Activated CD8-positive, alpha-beta memory T cell treated with anti-CD3 and anti-CD28 coated beads for 48 hours (primary cell): ENCODE measurements around the gene ANO8.
"Not testable (repeated sequence)": the region's sequence is repeated elsewhere in the genome, so short reads cannot be mapped to it uniquely, and the experiment has no call there.

ENCODE experiments used
- DNase-seq, 3 experiments: peaks; one replicate each; pipeline ENCODE4 v3.0.0-alpha.2; 2020; ENCODE audit warnings: low read depth in 2 of 3, low spot score in 2 of 3

Gene ANO8, protein sequence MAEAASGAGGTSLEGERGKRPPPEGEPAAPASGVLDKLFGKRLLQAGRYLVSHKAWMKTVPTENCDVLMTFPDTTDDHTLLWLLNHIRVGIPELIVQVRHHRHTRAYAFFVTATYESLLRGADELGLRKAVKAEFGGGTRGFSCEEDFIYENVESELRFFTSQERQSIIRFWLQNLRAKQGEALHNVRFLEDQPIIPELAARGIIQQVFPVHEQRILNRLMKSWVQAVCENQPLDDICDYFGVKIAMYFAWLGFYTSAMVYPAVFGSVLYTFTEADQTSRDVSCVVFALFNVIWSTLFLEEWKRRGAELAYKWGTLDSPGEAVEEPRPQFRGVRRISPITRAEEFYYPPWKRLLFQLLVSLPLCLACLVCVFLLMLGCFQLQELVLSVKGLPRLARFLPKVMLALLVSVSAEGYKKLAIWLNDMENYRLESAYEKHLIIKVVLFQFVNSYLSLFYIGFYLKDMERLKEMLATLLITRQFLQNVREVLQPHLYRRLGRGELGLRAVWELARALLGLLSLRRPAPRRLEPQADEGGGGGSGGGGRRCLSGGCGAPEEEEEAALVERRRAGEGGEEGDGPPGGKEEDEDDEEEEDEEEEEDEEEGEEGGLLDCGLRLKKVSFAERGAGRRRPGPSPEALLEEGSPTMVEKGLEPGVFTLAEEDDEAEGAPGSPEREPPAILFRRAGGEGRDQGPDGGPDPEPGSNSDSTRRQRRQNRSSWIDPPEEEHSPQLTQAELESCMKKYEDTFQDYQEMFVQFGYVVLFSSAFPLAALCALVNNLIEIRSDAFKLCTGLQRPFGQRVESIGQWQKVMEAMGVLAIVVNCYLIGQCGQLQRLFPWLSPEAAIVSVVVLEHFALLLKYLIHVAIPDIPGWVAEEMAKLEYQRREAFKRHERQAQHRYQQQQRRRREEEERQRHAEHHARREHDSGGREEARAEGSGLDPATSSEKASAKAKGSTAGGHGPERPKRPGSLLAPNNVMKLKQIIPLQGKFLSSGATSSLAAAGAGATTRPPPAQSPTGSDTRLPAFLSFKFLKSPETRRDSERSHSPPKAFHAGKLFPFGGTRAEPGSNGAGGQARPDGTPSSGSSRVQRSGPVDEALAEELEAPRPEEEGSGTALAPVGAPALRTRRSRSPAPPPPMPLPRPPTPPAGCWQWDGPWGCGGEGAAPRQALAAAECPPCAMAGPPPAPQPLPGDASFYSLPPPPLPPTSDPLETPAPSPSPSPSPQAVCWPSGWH

DNA sequence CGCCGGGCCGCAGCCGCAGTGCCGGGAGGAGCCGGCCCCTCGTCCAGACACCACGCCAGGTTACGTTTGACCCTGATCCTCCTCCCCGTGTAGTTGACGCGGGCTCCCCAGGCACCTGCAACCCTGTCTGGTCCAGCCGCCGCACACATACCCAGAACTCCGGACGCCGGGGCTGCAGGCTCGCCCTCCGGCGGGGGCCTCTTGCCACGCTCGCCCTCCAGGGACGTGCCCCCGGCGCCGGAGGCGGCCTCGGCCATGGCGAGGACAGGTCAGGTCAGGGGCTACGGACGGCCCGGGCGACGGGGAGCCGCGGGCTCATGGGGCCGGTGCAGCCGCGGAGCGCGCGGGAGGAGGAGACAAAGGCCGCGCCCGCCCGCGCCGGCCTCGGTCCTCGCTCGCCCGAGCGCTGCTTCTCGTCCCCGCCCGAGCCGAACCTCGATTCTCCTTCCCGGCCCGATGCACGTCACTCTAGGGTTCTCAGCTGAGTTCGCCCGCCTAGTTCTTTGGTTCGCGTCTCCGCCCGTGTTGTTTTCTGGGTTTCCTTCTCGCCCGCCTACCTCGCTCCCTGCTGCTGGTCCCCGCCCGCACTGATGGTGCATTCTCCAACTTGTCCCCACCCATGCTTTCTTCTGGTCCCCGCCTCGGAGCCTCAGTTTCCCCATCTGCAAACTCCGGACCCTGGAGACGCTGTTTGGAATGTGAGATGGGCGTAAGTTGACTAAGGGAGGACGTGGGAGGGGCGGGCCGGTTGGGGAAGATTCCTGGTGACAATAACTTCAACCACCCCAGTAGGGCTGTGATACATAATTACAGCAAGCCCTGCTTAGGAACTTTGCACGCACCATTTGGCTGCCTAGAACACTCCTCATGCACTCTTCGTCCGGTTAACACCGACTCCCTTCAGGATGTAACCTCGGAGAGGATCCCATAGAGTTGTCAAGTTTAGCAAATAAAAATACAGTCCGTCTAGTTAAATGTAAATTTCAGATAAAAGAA, at the start of gene ANO8:
ANO8 (minus strand) TSS at position 442 of the 996 bp plus-strand sequence; CDS start at position 257, 185 bp downstream.
- peak; percentile 83 to 90 (median 85) for DNase-seq

DNA sequence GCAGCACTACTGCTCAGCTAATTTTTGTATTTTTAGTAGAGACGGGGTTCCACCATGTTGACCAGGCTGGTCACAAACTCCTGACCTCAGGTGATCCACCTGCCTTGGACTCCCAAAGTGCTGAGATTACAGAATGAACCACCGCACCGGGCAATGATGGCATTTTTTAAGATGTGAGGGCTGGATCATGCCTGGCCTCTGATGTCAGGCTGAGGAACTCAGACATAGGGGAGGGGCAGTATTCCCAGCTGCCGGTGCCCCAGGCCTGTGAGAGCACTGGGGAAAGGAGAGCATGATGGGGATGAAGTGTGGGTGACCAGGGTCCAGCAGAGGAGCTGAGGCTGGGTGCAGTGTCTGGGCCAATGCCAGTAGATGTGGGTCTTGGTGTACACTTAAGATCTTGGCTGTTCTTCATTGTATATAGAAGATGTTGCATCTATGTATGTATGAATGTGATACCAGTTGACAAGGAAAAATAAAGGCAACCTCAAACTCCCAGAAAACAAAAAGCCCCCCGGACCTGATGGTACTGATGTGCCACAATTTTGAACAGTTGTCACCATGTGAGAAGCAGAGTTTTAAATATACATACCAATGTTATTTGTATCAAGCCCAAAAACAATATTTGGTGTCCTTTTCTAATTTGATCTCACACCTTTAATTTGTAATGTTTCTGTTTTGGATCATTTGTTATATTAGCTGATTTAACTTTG, 45.9 kb upstream of the ANO8 start:
- no peak for DNase-seq

DNA sequence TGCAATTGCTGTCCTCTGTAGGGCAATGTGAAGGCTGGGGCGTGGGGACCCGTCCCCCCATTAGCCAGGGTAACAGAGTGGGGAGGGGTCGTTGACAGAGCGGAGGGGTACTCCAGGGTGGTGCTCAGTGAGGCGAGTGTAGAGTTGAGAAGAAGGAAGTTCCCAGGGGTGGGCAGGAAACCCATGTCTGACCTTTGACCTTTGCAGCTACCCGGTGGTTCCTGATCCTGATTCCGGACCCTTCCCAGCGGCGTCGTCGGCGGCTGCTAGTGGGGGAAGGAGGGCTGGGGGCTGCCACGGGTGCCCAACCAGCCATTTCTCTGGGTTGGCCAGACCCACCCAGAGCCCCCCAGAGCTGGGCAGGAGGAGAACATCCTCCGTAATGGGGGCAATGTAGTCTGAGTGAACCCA, 44.6 kb upstream of the ANO8 start:
- no peak for DNase-seq

DNA sequence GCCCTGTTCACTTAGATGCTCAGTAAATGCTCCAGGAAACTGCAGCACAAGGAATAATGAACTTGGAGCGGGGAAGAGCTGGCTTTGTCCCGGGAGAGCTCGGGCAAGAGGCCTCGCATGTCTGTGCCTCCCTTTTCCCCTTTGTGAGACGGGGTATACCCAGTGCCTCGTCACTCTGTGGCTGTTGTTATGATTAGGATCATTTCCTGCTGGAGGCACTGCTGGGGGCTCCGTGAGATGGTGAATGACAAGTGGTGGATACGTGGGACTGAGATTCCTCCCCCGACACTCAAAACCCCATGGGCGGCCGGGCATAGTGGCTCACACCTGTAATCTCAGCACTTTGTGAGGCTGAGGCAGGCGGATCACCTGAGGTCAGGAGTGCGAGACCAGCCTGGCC, 43.6 kb upstream of the ANO8 start:
- DNase-seq, result no peak

DNA sequence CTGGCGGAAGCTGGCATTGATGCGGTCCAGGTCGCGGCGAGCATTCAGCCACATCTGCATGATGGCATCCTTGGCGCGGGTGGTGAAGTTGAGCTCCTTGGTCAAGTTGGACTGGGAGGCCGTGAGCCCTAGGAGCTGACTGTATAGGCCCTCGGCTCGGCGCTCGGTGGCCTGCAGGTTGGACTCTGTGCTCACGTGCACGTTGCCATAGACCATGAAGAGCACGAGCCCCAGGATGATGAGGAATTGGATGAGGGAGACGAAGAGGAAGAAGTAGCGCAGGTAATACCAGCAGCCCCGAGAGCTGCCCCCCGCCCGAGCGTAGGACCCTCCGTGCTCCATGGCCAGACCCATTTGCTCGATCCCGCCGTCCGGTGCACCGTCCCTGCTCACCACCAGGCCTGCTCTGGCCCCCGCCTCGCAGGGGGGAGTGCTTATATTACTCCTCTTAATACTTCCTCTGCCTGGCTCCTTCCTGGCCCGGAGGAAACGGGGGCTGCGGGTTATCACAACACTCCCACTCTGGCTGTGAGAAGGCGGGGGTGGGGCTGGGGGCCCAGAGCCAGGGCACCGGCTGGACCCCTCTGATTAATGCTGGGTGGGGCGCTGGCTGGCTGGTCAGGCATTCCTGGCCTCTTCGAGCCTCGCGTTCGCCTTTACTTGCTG, 42.4 kb upstream of the ANO8 start, which contains the start of gene PLVAP:
PLVAP (minus strand) TSS at position 408 of the 666 bp plus-strand sequence; CDS start at position 354, 54 bp downstream.
- DNase-seq, result no peak

DNA sequence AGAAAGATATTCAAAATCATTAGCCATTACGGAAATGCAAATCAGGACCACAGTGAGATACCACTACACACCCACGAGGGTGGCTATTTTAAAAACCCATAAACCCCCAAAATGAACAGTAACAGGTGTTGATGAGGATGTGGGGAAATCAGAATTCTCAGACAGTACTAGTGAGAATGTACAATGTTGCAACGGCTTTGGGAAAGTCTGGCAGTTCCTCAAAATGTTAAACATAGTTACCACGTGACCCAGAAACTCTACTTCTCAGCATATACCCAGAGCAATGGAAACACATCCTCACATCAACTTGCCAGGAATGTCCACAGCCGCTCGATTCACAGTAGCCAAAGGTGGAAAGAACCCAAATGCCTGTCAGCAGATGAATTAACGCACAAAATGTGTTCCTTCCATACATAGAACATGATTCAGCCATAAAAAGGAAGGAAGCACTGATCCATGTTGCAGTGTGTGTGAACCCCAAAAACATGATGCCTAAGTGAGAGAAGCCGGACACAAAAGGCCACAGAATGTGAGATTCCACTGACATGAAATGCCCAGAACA, 35.5 kb upstream of the ANO8 start:
- no peak for DNase-seq

DNA sequence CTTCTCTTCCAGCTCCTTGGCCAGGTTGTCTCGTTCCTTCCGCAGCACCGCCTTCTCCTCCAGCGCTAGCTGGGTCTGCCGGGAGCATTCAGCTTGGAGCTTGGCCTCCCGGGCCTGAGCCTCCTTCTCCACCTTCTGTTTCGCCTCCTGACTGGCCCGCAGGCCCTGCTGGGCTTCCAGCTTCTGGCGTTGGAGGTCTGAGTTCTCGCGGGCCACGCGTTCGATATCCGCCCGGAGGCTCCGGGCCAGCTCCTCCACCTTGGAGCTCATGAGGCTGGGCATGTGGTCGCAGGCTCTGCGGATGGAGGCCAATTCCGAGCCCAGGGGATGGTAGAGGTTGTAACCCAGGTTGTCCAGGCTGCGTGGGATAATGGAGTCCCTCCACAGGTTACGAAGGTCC, 30.7 kb upstream of the ANO8 start:
- no peak for DNase-seq

DNA sequence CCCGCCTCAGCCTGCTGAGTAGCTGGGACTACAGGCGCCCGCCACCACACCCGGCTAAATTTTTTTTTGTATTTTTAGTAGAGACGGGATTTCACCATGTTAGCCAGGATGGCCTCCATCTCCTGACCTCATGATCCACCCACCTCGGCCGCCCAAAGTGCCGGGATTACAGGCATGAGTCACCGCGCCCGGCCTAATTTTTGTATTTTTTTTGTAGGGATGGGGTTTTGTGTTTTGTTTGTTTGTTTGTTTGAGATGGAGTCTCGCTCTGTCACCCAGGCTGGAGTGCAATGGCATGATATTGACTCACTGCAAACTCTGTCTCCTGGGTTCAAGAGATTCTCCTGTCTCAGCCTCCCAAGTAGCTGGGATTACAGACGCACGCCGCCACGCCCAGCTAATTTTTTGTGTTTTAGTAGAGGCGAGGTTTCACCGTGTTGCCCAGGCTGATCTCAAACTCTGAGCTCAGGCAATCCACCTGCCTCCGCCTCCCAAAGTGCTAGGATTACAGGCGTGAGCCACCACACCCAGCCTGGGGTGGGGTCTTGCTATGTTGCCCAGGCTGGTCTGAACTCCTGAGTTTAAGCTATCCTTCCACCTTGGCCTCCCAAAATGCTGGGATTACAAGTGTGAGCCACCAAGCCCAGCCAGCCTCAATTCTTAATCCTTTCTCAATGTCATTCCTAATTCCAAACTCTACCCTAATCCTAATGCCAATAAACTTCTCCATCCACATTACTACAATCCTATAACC, 29.4 kb upstream of the ANO8 start:
- not testable (repeated sequence) for DNase-seq

DNA sequence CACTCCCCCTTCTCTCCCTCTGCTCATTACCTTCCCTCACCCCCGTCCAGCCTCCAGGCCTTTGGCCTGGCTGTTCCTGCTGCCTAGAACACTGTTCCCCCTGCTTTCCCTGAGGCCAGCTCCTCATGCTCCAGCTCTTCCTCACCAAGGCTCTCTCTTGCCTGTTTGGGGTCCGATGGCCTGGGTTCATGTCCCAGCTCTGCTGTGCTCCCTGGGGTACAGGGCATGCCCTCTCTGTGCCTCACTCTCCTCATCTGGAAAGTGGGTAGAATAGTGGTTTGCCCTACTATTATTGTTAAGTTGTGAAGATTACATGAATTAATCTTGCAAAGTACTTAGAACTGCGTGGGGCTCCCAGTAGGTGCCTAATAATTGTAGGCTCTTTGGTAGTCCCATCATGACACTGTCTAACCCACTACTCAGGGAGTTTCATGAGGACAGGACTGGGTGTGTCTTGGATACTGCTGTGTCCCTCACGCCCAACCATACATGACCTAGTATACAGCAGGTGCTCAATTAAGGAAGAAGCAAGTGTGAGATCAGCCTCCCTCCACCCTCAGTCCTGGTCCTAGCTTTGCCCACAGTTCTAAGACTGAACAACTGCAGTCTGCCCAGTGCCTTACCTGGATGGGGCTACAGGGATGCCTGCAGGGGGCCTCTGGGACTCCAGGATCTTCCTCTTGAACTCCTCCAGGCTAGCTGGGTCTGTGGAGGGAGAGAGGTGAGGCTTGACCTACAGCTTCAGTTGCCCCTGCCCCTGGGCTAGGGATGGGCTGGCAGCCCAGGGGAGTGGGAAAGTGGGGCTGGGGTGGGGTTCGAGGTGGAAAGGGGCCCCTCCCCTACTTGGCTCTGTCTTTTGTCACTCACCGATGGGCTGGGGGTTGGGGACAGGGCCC, 25.5 kb upstream of the ANO8 start:
- no peak for DNase-seq

DNA sequence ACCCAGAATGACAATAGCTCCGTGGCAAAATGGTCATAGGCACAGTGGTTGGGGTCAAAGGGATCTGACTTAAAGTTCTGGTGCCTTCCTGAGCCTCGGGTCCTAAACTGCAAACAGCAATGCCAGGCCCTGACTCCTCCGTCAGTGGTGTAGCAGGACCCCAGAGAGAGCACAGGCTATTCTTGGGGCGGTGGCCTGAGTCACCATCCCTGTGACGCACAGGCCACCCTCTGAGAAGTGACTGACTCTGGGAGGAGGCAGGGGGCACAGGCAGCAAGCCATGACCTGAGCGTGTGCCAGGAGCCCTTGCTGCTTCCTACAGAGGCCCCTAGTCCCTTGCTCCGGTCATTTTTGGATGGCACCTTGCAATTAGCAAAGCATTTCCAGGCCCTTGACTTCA, 23.7 kb upstream of the ANO8 start:
- DNase-seq, result no peak

DNA sequence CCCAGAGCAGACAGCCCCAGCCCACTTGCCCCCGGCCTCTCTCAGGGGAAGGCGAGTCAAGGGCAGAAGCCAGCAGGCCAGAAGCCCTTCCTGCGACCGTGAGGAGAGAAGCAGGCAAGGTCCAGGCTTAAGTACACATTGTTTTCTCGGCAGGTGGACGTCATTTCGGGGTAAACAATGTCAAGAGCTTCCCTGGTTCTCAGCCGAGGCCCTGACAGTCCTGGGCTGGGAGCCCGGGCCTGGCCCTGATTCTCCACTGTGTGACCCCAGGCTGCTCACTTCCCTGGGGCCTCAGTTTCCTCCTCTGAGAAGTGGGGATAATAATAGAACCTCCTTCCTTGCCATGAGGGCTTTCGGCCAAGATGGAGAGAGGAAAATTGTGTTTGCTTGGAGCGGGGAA, 23.1 kb upstream of the ANO8 start:
- DNase-seq, result no peak

DNA sequence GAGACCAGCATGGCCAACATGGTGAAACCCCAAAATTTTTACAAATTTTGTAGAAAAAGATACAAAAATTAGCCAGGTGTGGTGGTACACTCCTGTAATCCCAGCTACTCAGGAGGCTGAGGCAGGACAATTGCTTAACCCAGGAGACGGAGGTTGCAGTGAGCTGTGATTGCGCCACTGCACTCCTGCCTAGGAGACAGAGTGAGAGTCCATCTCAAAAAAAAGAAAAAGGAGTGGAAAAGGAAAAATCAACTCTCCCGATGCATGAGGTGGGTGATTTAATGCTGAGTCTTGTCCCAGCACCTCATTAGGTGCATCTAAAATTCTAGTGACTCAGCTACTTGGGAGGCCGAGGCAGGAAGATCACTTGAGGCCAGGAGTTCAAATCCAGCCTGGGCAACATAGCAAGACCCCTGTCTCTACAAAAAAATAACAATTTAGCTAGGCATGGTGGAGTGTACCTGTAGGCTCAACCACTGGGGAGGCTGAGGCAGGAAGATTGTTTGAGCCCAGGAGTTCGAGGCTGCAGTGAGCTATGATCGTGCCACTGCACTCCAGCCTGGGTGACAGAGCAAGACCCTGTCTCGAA, 22.5 kb upstream of the ANO8 start:
- DNase-seq, result no peak

DNA sequence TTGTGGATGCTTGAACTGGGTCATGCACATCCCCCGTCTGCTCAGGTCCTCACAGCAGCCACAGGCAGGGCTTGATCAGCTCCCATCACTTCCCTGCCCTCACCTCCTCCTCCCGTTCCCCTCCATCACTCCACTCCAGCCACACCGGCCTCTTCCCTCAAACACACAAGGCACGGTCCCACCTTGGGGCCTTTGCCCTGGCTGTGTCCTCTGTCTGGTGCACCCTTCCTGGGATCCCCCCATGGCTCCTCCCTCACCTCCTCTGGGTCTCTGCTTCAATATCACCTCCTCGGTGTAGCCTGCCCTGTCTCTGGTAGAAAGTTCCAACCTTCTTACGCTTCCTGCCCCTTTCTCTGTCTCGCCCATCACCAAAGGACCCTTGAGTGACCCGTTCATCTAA, 18.7 kb upstream of the ANO8 start:
- no peak for DNase-seq

DNA sequence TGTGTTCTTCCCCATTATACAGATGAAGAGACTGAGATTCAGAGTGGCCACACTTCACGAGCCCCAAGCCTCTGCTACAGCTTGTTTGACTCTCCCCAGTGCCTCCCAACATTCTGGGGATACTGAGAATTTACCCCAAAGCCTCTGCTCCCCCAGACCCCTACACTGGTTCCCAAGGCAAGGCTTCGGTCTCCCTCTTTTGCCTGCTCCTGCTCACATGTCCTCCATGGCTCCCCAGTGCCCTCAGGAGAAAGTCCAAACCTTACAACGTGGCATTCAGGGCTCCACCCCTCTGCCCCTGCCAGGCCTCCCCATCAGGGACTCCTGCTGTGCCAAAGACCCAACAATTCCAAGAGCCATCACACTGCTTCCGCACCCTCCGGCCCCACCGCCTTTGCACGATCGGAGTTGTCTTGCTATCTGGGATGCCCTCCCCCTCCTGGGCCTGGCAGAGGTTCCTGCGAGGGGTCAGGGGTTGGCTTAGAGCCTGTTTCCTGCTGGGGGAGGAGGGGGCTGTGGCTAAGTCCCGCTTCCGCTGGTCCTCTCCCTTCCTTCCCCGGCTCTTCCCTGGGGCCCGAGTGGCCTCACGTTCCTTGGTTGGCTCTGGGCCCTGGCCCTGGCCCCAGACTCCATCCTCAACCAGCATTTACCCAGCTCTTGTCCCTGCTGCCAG, 18.1 kb upstream of the ANO8 start:
- DNase-seq, result no peak

DNA sequence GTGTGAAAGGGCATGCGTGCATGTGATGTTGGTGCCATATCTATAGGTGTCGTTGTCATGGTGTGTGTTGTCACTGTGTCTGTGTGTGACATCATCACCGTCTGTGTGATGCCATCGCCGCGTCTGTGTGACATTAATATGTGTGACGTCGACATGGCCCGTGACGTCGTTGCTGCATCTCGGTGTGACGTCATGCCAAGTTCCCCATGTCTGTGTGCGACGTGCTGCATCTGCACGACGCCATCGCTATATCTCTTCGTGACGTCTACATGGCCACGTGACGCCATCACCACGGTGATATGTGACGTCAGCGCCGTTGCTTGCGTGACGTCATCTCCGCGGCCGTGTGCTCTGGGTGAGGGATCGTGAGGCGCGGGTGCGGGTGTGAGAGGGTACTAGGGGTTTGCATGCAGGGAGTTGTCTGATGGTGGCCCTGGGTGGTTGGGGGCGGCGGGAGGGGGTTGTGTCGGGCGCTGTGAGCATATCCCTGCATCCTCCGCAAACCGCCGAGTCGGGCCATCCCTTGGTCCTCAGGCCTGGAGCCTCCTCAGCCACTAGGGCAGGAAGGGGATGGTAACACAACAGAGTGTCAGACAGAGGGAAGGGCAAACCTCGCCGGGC, 17.3 kb upstream of the ANO8 start:
- DNase-seq, result no peak

DNA sequence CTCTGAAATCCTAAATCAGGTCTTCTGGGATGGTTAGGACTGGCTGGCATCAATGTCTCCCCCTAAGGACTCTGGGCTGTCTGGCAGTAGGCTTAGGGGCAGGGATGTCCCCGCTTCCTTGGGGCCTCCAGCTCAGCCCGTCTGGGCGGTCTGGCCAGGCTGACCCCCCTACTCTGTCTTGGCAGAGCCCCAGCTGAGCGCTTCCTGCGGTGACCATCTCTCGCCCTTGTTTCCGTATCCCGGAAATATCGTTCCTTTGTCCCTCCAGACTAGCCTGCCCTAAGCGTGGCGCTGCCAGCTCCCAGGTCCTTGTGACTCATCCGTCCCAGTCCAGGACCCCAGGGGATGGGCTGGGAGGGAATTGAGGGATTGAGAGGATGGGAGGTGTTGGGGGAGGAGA, 14.0 kb upstream of the ANO8 start:
- no peak for DNase-seq
